ENCODE measurements around the gene KRT28. TPM values are rescaled to one million over a fixed set of nuclear protein-coding genes. Genes with fewer than 3 reads are reported as not detected.

Gene KRT28
- total and polyA plus RNA-seq, 2 donors (not counting 3 experiments of a cell fraction or from before 2014, with no cell fraction given), result not detected

- H4K20me1 ChIP-seq (replicated peaks; ENCODE audit: control insufficient read depth, extremely low read depth, insufficient read depth, low read length), result no peaks in the 10 kb centered on the region
- FAIRE-seq (no peak), DNase-seq (ENCODE audit: low read depth, low spot score) (no peak)
- ChIA-PET POLR2A (no interaction called here), CTCF (no interaction called here)
- no peaks in the 10 kb centered on the region for H3K9me1 ChIP-seq (replicated peaks; ENCODE audit: control insufficient read depth, extremely low read depth, insufficient read depth, low read length)
- H3K27me3 ChIP-seq (ENCODE audit: control insufficient read depth in 2 of 2, insufficient read depth in 2 of 2, low read length in 2 of 2), result peaks cover 4 to 13% of the 10 kb centered on the region in 2 experiments
- intact Hi-C loops (cut with micrococcal nuclease), result no loop called here
- no peaks in the 10 kb centered on the region for H3K36me3 ChIP-seq (ENCODE audit: control insufficient read depth in 2 of 2, extremely low read depth in 1 of 2, insufficient read depth in 2 of 2, low read length in 2 of 2)
- no peak overlapping the region for H3K27ac ChIP-seq (ENCODE audit: insufficient read depth, low read depth, low read length)
- dilution Hi-C loops (cut with MboI; ENCODE audit: extremely low pct_ligation_motif_present, low sequenced_read_pairs), result no loop called here
- H3K4me3 ChIP-seq (replicated peaks in 1 of 3; ENCODE audit: insufficient read depth in 1 of 3, low read depth in 1 of 3, low read length in 3 of 3), result no peak overlapping the region
- H3K9ac ChIP-seq (replicated peaks; ENCODE audit: extremely low read depth, insufficient read depth, low read length), result no peak overlapping the region
- TF ChIP-seq MAX (IDR thresholded peaks at IDR 0.05; ENCODE audit: insufficient read depth, insufficient read length) (no peak), POLR2AphosphoS5 (IDR thresholded peaks at IDR 0.05; ENCODE audit: insufficient read depth, low read depth, low read length) (no peak), POLR2A (IDR thresholded peaks at IDR 0.05; ENCODE audit: low read depth, low read length) (no peak), CTCF (IDR thresholded peaks at IDR 0.05; ENCODE audit: extremely low read depth in 1 of 2, insufficient read depth in 1 of 2, low read depth in 1 of 2, low read length in 2 of 2) (no peak), MYC (IDR thresholded peaks at IDR 0.05; ENCODE audit: low read depth, low read length) (no peak), JUN (IDR thresholded peaks at IDR 0.05; ENCODE audit: borderline replicate concordance, insufficient read depth, insufficient read length, low read depth) (no peak), GATA2 (IDR thresholded peaks at IDR 0.05; ENCODE audit: insufficient read depth, insufficient read length, low read depth, low read length) (no peak), FOS (IDR thresholded peaks at IDR 0.05; ENCODE audit: borderline replicate concordance, insufficient read depth, low read length) (no peak), EZH2 (IDR thresholded peaks at IDR 0.05; ENCODE audit: borderline replicate concordance, low read depth, low read length, severe bottlenecking) (no peak)
- H2AFZ ChIP-seq (ENCODE audit: low read depth, low read length), result no peak overlapping the region
- BruUV-seq (replicated peaks), result no TSS peak
- H3K79me2 ChIP-seq (ENCODE audit: control insufficient read depth, insufficient read depth, low read length), result no peaks in the 10 kb centered on the region
- no peaks in the 10 kb centered on the region for H3K9me3 ChIP-seq (replicated peaks; ENCODE audit: control insufficient read depth, insufficient read depth, low read length)
- H3K4me2 ChIP-seq (ENCODE audit: insufficient read depth, low read length), result no peak overlapping the region
- H3K4me1 ChIP-seq (ENCODE audit: control insufficient read depth, extremely low read depth, insufficient read depth, low read length), result no peaks in the 10 kb centered on the region
These were observed 41.5 kb upstream of the KRT28 start for GRCh38 chr17:40841246-40841645.

Data from endothelial cell of umbilical vein (primary cell).